ENCODE measurements around the gene TSPAN8. TPM values are rescaled to one million over a fixed set of nuclear protein-coding genes. Genes with fewer than 3 reads are reported as not detected.

The TSPAN8 gene
- total RNA-seq, 2 donors from 2014 or later: 22.1 to 44.1 TPM

- DNase-seq (peak in 2 of 4 donors; percentile 38 to 57), ATAC-seq (peak; percentile 85)
- H3K4me3 ChIP-seq: no peak overlapping the region
- H3K4me1 ChIP-seq: peaks cover 70% of the 10 kb centered on the region
- H3K27me3 ChIP-seq: no peaks in the 10 kb centered on the region
- no peaks in the 10 kb centered on the region for H3K36me3 ChIP-seq (replicated peaks in 1 of 2; ENCODE audit: insufficient read depth in 1 of 2, low read depth in 2 of 2)
- peak overlapping the region; percentile 51 to 74 (median 68) for H3K27ac ChIP-seq
- intact Hi-C loops (cut with DNase I): no loop called here
- TF ChIP-seq CTCF (IDR thresholded peaks at IDR 0.05) (no peak), POLR2A (IDR thresholded peaks at IDR 0.05) (no peak)
- no peaks in the 10 kb centered on the region for H3K9me3 ChIP-seq
- WGBS, 2 donors: 18 to 21% methylated on average over 8 of the region's 8 CpGs
These were observed 5.3 kb upstream of the TSPAN8 start for GRCh38 chr12:71162832-71163763.

- no peak for TF ChIP-seq POLR2A (IDR thresholded peaks at IDR 0.05)
- Histone ChIP-seq H3K4me1 (peaks cover 71% of the 10 kb centered on the region), H3K4me3 (no peak overlapping the region), H3K9me3 (no peaks in the 10 kb centered on the region), H3K27me3 (no peaks in the 10 kb centered on the region), H3K27ac (peak overlapping the region in 3 of 4 donors; percentile 51 to 74 (median 70)), H3K36me3 (replicated peaks in 1 of 2; ENCODE audit: insufficient read depth in 1 of 2, low read depth in 2 of 2) (no peaks in the 10 kb centered on the region)
- DNase-seq: no peak
- ATAC-seq: no peak
- intact Hi-C loops (cut with DNase I): no loop called here
- 5 to 23% methylated on average over 1 of the region's 1 CpG for WGBS, 2 donors
These were observed 3.8 kb upstream of the TSPAN8 start for GRCh38 chr12:71161591-71161990.

GRCh38 chr12:71160585-71160984 lies 2.8 kb upstream of the TSPAN8 start:
- no peak for TF ChIP-seq CTCF (IDR thresholded peaks at IDR 0.05)
- no peak for TF ChIP-seq POLR2A (IDR thresholded peaks at IDR 0.05)
- intact Hi-C loops (cut with DNase I): no loop called here
- Histone ChIP-seq H3K36me3 (replicated peaks in 1 of 2; ENCODE audit: insufficient read depth in 1 of 2, low read depth in 2 of 2) (no peaks in the 10 kb centered on the region), H3K4me3 (no peak overlapping the region), H3K4me1 (peaks cover 69% of the 10 kb centered on the region), H3K9me3 (no peaks in the 10 kb centered on the region), H3K27me3 (no peaks in the 10 kb centered on the region), H3K27ac (peak overlapping the region; percentile 6 to 74 (median 41))
- ATAC-seq (peak; percentile 33), DNase-seq (no peak)
- 43 to 58% methylated on average over 4 of the region's 4 CpGs for WGBS, 2 donors

GRCh38 chr12:71159878-71160277 lies 2.1 kb upstream of the TSPAN8 start:
- ATAC-seq: no peak
- Histone ChIP-seq H3K4me1 (peaks cover 64% of the 10 kb centered on the region), H3K27ac (peak overlapping the region in 3 of 4 donors; percentile 21 to 74 (median 61)), H3K36me3 (replicated peaks in 1 of 2; ENCODE audit: insufficient read depth in 1 of 2, low read depth in 2 of 2) (no peaks in the 10 kb centered on the region), H3K4me3 (no peak overlapping the region), H3K9me3 (no peaks in the 10 kb centered on the region), H3K27me3 (no peaks in the 10 kb centered on the region)
- intact Hi-C loops (cut with DNase I): no loop called here
- DNase-seq: no peak
- TF ChIP-seq CTCF (IDR thresholded peaks at IDR 0.05) (no peak), POLR2A (IDR thresholded peaks at IDR 0.05) (no peak)

- ATAC-seq: no peak
- H3K27ac ChIP-seq: peak overlapping the region in 3 of 4 donors; percentile 21 to 74 (median 61)
- intact Hi-C loops (cut with DNase I): no loop called here
These were observed 1.5 kb upstream of the TSPAN8 start for GRCh38 chr12:71159264-71159663.

More at GRCh38 chr12:71159264-71159663, 1.5 kb upstream of the TSPAN8 start:
- Histone ChIP-seq H3K9me3 (no peaks in the 10 kb centered on the region), H3K4me3 (no peak overlapping the region), H3K4me1 (peaks cover 57% of the 10 kb centered on the region), H3K36me3 (replicated peaks in 1 of 2; ENCODE audit: insufficient read depth in 1 of 2, low read depth in 2 of 2) (no peaks in the 10 kb centered on the region), H3K27me3 (no peaks in the 10 kb centered on the region)
- TF ChIP-seq POLR2A (IDR thresholded peaks at IDR 0.05): no peak
- no peak for TF ChIP-seq CTCF (IDR thresholded peaks at IDR 0.05)
- DNase-seq: no peak

All from body of pancreas (tissue), 4 donors.